ENCODE results near the gene ITSN2.
A peak's percentile ranks its signal among the peaks of the same experiment; 100 is the strongest.
"Not testable (repeated sequence)": the region's sequence is repeated elsewhere in the genome, so short reads cannot be mapped to it uniquely, and the experiment has no call there.

The ITSN2 gene

DNA sequence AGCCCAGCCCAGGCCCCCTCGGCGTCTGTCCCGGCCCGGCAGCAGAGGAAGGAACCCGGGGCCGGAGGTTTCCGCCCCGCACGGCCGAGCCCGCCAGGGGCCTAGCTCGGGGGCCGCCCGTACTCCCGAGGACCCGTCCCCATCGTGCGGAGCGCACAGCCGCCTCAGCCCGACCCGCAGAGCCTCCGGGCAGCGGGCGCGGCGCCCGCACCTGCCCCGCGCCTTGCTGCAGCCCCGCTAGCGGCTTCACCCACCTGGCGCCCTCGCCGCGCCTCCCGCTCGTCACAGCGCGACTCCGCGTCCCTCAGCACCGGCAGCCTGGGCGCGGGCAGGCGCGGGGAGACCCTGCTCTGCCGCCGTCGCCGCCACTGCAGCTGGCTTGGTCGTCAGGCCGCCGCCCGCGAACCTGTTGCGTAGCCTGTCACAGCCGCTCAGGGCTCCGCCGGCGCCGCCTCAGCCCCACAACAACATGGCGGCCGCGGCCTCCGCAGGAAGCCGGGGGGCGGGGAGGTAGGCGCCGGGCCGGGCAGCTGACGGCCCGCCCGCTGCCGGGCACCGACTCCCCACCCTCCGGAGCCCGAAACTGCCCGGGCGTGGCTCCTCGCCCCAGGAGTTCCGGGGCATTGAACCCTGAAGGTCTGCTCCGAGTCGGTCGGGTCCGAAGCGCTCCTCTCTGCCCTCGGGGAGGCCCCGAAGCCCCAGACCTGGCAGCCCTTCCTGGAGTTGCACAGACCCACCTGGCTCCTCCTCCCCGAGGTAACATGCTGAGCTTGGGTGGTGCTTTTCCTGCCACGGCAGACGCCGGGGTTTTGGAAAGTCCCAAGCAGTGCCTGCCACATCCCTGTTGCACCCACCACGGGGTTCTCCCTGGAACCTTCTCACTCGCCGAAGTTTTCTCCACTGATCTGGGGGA is at the start of gene ITSN2:
TSS of gene ITSN2 (minus strand) at position 487 of the 913 bp plus-strand sequence. CDS start 32,454 bp downstream, outside the sequence.
- DNase-seq (ENCODE audit: low spot score), result peak; percentile 77

DNA sequence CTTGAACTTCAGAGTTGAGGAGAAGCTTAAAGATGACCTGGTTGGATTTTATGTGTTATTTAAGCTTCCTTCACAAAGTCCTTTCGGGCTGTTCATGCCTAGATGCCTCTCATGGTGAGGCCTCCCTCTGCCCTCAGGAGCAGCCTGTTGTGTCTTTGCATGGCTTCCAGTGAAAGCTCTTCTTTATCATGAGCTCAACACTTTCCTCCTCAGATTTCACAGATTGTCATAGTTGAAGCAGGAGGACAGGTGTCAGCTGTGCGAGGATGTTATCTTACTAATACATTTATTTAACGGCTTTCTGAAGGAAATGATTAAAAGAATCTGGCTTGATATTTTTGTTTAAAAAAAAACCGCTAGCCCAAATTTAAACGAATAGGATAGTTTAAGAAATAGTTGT is 48.8 kb upstream of the ITSN2 start:
- no peak for DNase-seq (ENCODE audit: low spot score)

DNA sequence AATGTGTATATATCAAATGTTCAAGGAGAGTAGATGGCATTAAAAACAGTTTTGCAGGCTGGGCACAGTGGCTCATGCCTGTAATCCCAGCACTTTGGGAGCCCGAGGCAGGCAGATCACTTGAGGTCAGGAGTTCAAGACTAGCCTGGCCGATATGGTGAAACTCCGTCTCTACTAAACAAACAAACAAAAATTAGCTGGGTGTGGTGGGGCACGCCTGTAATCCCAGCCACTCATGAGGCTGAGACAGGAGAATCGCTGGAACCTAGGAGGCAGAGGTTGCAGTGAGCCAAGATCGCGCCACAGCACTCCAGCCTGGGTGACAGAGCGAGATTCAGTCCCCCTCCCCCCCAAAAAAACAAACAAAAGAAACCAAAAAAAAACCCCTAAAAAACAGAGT is 48.4 kb upstream of the ITSN2 start:
- DNase-seq (ENCODE audit: low spot score), result not testable (repeated sequence)

DNA sequence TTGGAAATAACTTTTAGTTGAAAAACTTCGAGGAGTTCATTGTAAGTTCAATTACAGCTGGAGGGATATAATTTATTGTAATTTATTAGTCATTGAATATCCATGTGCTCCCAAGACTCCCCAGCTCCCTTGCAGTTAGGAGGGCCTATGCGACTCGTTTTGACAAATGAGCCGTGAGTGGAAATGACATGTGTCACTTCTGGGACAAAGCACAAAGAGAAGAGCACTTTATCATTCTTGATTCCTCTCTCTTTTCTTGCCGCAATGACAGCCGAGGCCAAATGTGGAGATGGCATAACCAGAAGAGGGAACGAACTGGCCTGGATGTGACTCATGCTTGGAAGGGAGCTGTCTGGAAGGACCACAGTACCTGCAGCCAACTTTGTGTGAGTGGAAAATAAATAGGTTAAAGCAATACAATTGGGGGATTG is 44.2 kb upstream of the ITSN2 start:
- no peak for DNase-seq (ENCODE audit: low spot score)

DNA sequence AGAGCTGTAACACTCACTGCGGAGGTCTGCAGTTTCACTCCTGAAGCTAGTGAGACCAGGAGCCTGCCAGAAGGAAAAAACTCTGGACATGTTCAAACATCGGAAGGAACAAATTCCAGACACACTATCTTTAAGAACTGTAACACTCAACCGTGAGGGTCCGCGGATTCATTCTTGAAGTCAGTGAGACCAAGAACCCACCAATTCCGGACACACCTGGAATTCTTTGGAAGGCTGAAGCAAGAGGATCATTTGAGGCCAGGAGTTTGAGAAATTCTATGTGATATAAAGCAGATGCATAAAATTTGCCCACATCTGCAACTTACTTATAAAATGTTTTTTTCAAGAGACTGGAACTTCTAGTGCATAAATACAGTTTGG is 43.5 kb upstream of the ITSN2 start:
- no peak for DNase-seq (ENCODE audit: low spot score)

DNA sequence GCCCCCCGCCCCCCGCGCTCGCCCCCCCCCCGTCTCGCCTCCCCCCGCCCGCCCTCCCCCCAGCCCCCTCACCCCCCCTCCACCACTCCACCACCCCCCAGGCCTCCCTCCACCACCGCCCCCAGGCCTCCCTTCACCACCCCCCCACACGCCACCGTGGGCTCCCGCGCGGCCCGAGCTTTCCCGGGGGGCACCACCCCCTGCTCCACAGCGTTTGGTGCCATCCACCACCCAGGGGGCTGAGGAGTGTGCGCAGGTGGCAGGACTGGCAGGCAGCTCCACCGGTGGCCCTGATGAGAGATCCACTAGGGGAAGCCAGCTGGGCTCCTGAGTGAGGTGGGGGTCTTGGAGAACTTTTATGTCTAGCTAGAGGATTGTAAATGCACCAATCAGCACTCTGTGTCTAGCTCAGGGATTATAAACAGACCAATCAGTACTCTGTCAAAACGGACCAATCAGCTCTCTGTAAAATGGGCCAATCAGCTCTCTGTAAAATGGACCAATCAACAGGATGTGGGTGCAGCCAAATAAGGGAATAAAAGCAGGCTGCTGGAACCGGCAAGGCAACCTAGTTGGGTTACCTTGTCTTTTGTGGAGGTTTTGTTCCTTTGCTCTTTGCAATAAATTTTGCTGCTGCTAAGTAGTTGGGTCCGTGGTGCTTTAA is 43.0 kb upstream of the ITSN2 start:
- DNase-seq (ENCODE audit: low spot score), result no peak

DNA sequence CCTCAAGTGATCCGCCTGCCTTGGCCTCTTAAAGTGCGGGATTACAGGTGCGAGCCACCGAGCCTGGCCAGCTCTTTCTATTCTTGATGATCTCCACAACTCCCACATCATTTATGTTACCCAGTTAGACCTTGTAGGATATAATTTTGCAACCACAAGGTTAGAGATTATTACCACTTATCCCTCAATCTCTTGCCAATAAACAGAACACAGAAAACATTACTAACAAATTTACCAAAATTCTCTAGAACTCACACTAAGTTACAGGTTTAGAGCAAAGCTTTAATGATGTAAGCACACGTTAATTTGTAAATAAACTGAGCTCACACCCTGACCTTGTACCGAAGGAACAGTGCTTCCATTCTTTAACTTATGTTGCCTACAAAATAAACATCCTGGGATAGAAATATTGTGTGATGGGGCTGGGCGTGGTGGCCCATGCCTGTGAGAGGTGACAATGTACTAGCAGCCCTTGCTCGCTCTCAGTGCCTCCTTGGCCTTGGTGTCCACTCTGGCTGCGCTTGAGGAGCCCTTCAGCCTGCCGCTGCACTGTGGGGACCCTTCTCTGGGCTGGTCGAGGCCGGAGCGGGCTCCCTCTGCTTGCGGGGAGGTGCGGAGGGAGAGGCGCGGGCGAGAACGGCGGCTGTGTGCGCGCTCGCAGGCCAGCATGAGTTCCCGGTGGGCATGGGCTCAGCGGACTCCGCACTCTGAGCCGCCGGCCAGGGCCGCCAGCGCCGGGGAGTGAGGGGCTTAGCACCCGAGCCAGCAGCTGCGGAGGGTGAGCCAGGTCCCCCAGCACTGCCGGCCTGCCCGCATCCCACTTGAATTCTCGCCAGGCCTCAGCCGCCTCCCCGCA is 42.1 kb upstream of the ITSN2 start:
- no peak for DNase-seq (ENCODE audit: low spot score)

DNA sequence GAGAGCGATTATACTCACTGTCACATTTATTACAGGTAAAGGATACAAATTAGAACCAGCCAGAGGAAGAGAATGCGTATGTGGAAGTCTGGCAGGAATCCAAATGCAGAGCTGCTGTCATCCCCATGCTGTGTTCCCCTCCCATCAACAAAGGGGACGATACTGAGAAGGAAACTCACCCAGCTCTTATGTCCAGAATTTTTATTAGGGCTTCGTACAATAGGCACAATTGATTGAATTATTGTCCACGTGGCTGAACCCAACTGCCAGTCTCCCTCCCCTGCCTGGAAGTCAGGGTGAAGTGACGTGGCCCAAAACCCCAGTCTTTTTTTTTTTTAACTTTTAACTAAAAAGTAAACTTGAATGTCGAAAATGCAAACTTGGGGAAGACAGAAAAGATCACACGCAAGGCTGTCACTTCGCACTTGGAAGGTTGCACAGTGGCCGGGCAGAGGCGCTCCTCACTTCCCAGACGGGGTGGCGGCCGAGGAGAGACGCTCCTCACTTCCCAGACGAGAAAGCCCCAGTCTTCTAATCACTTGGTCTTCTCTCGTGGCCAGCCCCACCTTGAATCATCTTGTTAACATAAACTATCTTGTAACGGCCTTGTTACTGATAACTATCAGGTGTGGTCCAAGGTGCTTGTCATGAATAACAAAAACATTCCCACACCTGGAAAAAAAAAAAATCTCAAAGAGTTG is 40.0 kb upstream of the ITSN2 start:
- no peak for DNase-seq (ENCODE audit: low spot score)

DNA sequence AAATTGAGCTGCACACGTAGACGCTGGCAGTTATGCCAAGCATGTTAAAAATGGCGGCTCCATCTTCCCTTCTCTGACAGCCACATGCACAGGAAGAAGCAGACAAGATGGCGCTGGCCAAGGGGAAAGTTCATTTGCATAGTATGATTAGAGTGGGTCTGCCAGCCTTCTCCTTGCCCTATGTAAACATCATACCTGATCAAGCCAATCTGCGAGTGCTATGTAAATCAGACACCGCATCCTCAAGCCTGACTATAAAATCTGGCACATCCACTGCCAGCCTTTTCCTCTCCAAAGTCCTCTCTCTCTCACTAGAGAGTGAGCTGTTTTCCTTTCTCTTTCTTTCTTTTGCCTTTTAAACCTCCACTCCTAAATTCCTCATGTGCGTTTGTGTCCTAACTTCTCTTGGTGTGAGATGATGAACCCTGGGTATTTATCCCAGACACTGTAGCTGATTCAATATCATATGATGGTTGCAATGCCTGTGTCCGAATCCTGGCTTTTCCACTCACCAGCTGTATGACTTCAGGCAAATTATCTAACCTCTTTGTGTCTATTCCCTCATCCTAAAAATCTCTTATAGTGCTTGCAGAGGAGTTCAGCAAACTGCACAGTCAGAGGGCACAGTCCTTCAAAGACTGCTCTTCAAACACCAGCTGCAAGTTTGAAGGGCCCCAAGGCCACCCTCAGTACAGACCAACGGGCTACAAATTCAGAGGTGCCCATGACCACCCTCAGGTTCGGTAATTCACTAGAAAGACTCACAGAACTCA is 39.3 kb upstream of the ITSN2 start:
- no peak for DNase-seq (ENCODE audit: low spot score)

DNA sequence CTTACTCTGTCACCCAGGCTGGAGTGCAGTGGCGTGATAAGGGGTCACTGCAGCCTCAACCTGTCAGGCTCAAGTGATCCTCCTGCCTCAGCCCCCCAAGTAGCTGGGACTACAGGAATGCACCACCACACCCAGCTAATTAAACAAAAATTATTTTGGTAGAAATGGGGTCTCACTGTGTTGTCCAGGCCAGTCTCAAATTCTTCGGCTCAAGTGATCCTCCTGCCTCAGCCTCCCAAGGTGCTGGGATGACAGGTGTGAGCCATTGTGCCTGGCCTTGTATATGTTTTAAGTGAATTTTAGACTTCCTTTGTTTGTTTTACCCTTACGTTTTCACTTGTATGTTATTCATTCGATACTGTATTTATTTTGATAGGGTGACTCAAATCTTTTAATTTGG is 34.7 kb upstream of the ITSN2 start:
- no peak for DNase-seq (ENCODE audit: low spot score)

DNA sequence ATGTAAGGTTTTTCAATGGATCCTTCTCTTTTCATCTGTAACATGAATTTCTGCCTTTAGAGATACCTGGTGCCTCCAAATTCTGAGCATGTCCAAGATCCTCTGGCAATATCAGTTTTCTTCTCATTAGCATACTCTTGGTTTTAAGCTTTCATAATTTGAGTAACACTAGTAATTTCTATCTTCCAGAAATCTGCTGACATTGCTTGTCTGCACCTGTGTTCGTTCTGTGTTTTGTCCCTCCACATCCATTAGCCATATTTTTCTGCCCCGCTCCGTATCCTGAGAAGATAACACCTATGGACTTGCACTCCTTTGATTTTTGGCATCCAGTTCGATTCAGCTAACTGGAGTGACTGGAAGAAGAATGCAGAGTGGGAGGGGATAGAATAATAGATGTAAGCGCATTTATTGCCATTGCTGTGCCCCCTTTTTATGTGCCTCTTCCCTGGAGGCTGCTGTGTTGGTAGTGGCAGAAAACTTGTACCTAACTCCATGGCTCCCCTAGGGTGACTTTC is 32.3 kb upstream of the ITSN2 start:
- DNase-seq (ENCODE audit: low spot score), result no peak

DNA sequence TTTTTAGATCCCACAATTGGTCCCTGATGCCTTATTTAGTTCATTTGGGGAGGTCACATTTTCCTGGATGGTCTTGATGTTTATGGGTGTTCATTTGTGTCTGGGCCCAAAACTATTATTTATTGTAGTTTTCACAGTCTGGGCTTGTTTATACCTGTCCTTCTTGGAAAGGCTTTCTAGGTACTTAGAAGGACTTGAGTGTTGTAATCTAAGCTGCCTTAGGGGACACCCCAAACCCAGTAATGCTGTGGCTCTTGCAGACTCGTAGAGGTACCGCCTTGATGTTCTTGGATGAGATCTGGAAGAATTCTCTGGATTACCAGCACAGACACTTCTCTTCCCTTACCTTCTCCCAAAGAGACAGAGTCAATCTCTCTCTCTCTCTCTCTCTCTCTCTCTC is 25.0 kb upstream of the ITSN2 start:
- no peak for DNase-seq (ENCODE audit: low spot score)

DNA sequence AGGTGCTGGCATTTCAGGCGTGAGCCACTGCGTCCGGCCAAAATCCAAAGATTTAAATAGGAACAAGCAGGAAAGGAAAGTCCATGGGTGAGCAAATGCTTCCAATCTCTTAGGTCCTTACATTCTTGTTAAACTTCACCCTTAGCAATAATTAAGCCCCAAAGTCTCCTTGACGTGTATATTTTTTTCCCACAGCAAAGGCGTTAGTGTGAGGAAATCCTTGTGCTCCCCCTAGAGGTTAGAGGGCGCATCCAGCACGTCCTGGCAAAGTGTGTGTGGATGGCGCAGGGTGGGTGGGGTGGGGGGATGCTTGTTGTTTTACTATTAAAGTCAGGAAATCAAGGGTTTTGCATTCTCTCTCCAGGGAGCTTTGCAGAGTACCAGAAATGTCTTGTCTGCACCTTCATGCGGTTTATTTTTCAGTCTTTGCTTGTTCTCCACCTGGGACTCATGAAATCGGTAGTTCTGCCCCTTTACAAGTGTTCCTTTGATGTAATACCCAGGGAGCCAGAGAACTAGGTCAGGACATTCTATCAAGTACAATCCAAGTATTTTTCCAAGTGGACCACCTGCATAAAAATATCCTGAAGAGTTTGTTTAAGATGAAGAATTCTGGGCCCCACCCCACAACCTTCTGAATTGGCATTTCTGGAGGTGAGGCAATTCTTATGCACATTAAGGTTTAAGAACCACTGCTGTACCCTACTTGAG is 22.2 kb upstream of the ITSN2 start:
- peak; percentile 71 for DNase-seq (ENCODE audit: low spot score)

DNA sequence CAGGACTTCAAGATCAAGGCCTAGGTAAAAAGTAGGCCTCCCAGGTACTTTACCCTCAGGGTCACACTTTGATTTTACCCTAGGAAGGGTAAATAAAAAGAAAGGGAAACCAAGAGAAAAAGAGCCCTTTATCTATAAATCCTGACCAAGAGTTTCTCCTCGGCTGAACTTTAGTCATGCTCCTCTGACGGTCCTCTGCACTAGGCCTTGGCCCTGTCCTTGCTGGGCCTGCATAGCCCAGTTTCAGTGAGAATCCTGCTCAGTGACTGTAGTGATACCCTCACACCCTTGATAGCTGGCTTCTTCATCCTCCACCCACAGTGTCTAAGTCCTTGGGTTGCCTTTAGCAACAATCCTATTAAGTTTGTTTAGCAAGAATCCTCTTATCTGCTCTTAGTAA is 20.5 kb upstream of the ITSN2 start:
- DNase-seq (ENCODE audit: low spot score), result no peak

DNA sequence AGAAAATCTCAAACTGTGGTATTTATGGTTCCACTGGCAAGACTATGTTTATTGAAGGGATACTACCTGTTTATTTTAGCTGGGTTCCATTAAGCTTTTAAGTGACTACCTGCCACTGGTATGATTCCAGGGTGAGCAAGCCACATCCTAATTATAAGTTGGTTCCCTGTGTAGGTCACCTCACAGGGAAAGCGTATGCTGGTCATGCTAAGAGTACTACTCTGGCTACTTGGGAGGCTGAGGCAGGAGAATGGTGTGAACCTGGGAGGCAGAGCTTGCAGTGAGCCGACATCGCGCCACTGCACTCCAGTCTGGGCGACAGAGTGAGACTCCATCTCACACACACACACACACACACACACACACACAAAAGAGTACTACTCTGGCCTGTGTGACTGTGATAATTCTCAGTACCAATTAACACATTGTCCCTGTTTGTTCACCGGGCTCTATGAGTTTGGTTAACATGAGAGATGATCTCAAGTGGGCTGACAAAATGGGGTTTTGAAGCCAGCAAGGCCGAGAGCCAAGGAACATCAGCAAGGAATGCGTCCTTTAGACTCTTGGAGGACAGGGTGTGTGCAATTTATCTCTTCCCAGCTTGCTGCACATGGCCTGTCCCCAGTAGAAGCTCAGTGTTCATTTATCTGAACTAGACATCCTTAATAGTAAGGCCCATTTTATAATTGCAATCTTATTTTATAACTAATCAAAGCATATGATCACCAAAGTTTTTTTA is 15.2 kb upstream of the ITSN2 start:
- no peak for DNase-seq (ENCODE audit: low spot score)

DNA sequence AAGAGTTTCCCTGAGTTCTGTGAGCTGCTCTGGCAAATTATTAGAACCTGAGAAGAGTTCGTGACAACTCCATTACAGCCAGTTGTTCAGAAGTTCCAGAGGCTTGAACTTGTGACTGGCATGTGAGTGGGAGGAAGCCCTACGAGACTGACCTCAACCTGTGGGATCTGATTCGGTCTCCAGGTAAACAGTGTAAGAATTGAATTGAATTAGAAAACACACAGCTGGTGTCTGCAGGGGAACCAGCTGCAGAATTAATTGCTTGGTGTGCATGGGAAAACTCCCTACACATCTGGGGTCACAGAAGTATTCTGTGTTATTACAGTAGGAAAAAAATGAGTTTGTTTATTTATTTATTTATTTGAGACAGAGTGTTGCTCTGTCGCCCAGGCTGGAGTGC is 14.0 kb upstream of the ITSN2 start:
- no peak for DNase-seq (ENCODE audit: low spot score)

DNA sequence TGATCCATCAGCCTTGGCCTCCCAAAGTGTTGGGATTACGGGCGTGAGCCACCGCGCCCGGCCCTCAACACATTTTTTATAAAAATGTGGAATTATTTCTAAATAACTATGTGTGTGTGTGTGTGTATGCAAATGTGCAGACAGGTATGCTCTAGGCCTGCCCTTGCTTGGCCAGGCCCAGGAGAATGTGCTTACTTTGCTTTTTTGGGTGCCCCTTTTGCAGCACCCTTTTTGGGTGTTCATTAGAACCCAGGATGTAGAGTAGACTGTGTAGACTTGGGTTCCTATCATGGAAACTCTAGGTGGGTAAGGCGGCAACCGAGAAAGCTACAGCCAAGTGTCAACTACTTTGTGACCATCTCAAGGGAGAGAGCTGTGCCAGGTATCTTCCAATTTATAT is 11.7 kb upstream of the ITSN2 start:
- no peak for DNase-seq (ENCODE audit: low spot score)

DNA sequence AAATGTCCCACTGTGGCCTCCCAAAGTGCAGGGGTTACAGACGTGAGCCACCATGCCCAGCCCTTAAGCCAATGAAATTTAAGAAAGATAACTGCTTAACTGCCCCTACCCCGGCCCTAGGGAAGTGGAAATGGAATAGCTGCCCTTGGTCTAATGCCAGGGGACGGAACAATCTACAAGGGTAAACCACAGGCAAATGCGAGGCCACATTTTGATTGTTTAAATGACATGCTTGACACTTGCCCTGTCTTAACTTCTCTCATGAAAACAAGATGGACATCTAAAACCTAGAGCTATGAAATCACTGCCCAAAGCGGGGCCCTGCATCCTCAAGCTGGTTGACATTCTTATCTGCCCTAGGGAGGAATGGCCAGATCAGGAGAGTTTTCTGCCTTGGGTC is 5.5 kb upstream of the ITSN2 start:
- no peak for DNase-seq (ENCODE audit: low spot score)

DNA sequence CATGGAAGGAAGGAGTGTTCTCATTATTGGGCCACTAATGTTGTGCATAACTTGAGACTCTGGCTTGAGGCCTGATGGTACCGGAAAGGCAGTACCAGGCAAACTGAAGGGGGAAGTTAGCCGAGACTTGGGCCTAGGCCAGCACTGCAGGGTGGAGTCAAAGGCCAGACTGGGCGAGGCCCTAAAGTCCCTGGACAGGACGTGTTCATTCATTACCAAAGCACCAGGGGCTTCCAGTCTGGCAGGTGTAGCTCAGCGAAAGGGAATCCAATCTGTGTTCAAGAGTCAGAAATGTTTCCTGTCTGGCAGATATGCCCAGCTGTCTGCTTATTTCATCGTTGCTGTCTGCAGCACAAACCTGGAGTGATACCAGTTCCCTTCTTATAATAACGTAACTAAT is 4.7 kb upstream of the ITSN2 start:
- DNase-seq (ENCODE audit: low spot score), result no peak

DNA sequence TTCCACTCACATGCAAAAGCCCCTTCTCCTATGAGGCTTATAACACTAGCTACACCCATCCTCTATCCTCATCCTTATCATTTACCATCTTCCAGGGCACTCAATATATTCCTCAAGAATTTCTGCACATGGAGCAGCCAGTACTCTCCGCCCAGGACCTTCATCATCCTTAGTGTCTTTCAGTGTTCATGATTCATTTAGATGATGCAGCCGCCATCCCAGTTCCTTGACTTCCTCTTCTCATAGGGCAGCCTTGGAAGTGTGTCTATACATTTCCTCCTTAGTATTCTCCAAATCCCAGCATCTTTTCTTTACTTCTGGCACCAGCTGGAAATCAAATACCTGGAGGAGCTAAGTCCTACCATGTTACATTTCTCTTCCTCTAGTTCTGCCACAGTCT is 3.0 kb upstream of the ITSN2 start:
- no peak for DNase-seq (ENCODE audit: low spot score)

Measured in CD4-positive, alpha-beta T cell treated with Interleukin-2 at 100 ng/mL for 4 hours (primary cell).